Caco-2 (cell line): Measurements from ENCODE around the gene AMPH. TPM values are rescaled to one million over a fixed set of nuclear protein-coding genes. Genes with fewer than 3 reads are reported as not detected.
"Not testable (repeated sequence)": the region's sequence is repeated elsewhere in the genome, so short reads cannot be mapped to it uniquely, and the experiment has no call there.

Source experiments
- BruUV-seq: library from RNA; stranded (reverse); fragments of 400-500 nt; replicated peaks from 2 replicates; lab custom pipeline; 2021; lab: Mats Ljungman, UMichigan
- CTCF ChIA-PET: fragments of 300-600 bp; sonication (Branson Sonifier 250); formaldehyde crosslinking; loops from one replicate; lab custom pipeline; 2022; ENCODE audit warnings: antibody characterized with exemption; lab: Charles Lee
- POLR2A ChIA-PET: fragments of 300-600 bp; sonication (Branson Sonifier 250); formaldehyde crosslinking; loops from one replicate; lab custom pipeline; 2022; ENCODE audit warnings: antibody characterized with exemption; lab: Charles Lee
- DNase-seq, 2 experiments: peaks; one replicate each; pipeline versions ENCODE4 v3.0.0 to v3.0.0-alpha.2; 2020 to 2022
- H3K27me3 ChIP-seq: replicated peaks from 2 replicates; pipeline ENCODE4 v1.6.0; 2011; ENCODE audit warnings: low read length; ENCODE audit not compliant: control insufficient read depth, insufficient read depth
- H3K36me3 ChIP-seq: 2 replicates; pipeline ENCODE4 v1.5.1; 2011; ENCODE audit warnings: low read length; ENCODE audit not compliant: control insufficient read depth, insufficient read depth
- H3K4me1 ChIP-seq: fragments of 250-450 bp; sonication (Bioruptor Pico); 2 replicates; pipeline ENCODE4 v1.5.1; 2020; ENCODE audit warnings: mild to moderate bottlenecking
- H3K4me3 ChIP-seq: 2 replicates; pipeline ENCODE4 v1.5.1; 2011; ENCODE audit warnings: low read depth, mild to moderate bottlenecking, control low read depth, low read length
- H3K9me3 ChIP-seq: fragments of 250-450 bp; sonication (Bioruptor Pico); 2 replicates; pipeline ENCODE4 v1.5.1; 2020; ENCODE audit warnings: mild to moderate bottlenecking, moderate library complexity
- H3K27ac Mint-ChIP-seq: one replicate; pipeline ENCODE4 v1.8.0; 2022; ENCODE audit warnings: mixed read lengths; ENCODE audit not compliant: unreplicated experiment
- H3K27me3 Mint-ChIP-seq: one replicate; pipeline ENCODE4 v1.8.0; 2022; ENCODE audit warnings: mixed read lengths; ENCODE audit not compliant: insufficient read depth, unreplicated experiment
- H3K36me3 Mint-ChIP-seq: one replicate; pipeline ENCODE4 v1.8.0; 2022; ENCODE audit warnings: mild to moderate bottlenecking, mixed read lengths; ENCODE audit not compliant: insufficient read depth, unreplicated experiment
- H3K4me1 Mint-ChIP-seq: one replicate; pipeline ENCODE4 v1.8.0; 2022; ENCODE audit warnings: low read depth, mixed read lengths; ENCODE audit not compliant: unreplicated experiment
- H3K4me3 Mint-ChIP-seq: one replicate; pipeline ENCODE4 v1.8.0; 2022; ENCODE audit warnings: mild to moderate bottlenecking, moderate library complexity, mixed read lengths; ENCODE audit not compliant: unreplicated experiment
- H3K9me3 Mint-ChIP-seq: one replicate; pipeline ENCODE4 v1.8.0; 2022; ENCODE audit warnings: mixed read lengths; ENCODE audit not compliant: unreplicated experiment
- CTCF ChIP-seq, 2 experiments: fragments of 200-600 bp in 1 of 2; IDR thresholded peaks; 1 replicate in 1 of 2; 2 replicates in 1 of 2; pipeline versions ENCODE4 v1.5.1 to v1.8.0; 2011 to 2022; ENCODE audit warnings: antibody characterized with exemption in 1 of 2, control low read depth in 1 of 2, inconsistent platforms in 1 of 2, low read depth in 1 of 2, low read length in 1 of 2, mild to moderate bottlenecking in 1 of 2, moderate library complexity in 1 of 2; ENCODE audit not compliant: insufficient read depth in 1 of 2, severe bottlenecking in 1 of 2, unreplicated experiment in 1 of 2
- intact Hi-C: fragments of 100-400 bp; cut with micrococcal nuclease; formaldehyde crosslinking; loops from one replicate; pipeline ENCODE4 v1.10.0; 2022; ENCODE audit not compliant: unreplicated experiment
- total RNA-seq: library from RNA; stranded (reverse); gene quantifications from 2 replicates; pipeline ENCODE4 v1.2.3, GENCODE V29; 2022

AMPH gene
- total RNA-seq, 1 experiment from 2014 or later = not detected

GRCh38 chr7:38351601-38352000, 279.6 kb downstream of the AMPH start:
- Mint-ChIP-seq H3K27me3 (peaks cover 3% of the 10 kb centered on the region), H3K27ac (no peak overlapping the region), H3K36me3 (no peaks in the 10 kb centered on the region), H3K4me3 (no peak overlapping the region), H3K9me3 (no peaks in the 10 kb centered on the region), H3K4me1 (no peaks in the 10 kb centered on the region)
- H3K27me3 ChIP-seq = no peaks in the 10 kb centered on the region
- intact Hi-C loops = no loop called here
- ChIA-PET CTCF (no interaction called here), POLR2A (no interaction called here)
- TF ChIP-seq CTCF (IDR thresholded peaks at IDR 0.05; ENCODE audit: insufficient read depth in 1 of 2, low read depth in 1 of 2, low read length in 1 of 2, severe bottlenecking in 1 of 2, unreplicated experiment in 1 of 2) = no peak
- H3K4me1 ChIP-seq = no peaks in the 10 kb centered on the region
- no peaks in the 10 kb centered on the region for H3K36me3 ChIP-seq
- H3K9me3 ChIP-seq = no peaks in the 10 kb centered on the region
- no peak overlapping the region for H3K4me3 ChIP-seq
- BruUV-seq = no TSS peak
- no peak for DNase-seq

- H3K27me3 ChIP-seq, intact Hi-C loops, H3K36me3 Mint-ChIP-seq, H3K36me3 ChIP-seq, H3K4me1 Mint-ChIP-seq, BruUV-seq, H3K4me3 Mint-ChIP-seq, DNase-seq, H3K4me3 ChIP-seq, H3K27ac Mint-ChIP-seq, H3K9me3 Mint-ChIP-seq, H3K27me3 Mint-ChIP-seq, POLR2A ChIA-PET, H3K9me3 ChIP-seq, H3K4me1 ChIP-seq: not testable (repeated sequence)
- CTCF ChIA-PET = interaction anchor here (0.7 to 1.8 kb wide), 2 partner anchors 12 to 16 kb away, joined by 3 to 5 read pairs; no protein-coding TSS in a partner anchor
Measured at GRCh38 chr7:38350777-38351176, 280.4 kb downstream of the AMPH start.

- peak; percentile 48 to 59 for DNase-seq
- H3K27me3 Mint-ChIP-seq, intact Hi-C loops, POLR2A ChIA-PET, BruUV-seq, H3K36me3 ChIP-seq, H3K9me3 ChIP-seq, H3K4me1 Mint-ChIP-seq, H3K4me3 Mint-ChIP-seq, H3K36me3 Mint-ChIP-seq, H3K4me1 ChIP-seq, H3K4me3 ChIP-seq, H3K27me3 ChIP-seq, H3K27ac Mint-ChIP-seq, H3K9me3 Mint-ChIP-seq: not testable (repeated sequence)
- CTCF ChIA-PET = interaction anchor here (1.1 to 1.8 kb wide), 4 partner anchors 10 to 134 kb away, joined by 4 to 8 read pairs (median 4); no protein-coding TSS in a partner anchor
- peak; percentile 9 to 50 for TF ChIP-seq CTCF (IDR thresholded peaks at IDR 0.05; ENCODE audit: insufficient read depth in 1 of 2, low read depth in 1 of 2, low read length in 1 of 2, severe bottlenecking in 1 of 2, unreplicated experiment in 1 of 2)
Measured at GRCh38 chr7:38349869-38350583, 281.1 kb downstream of the AMPH start.

- H3K4me1 ChIP-seq, POLR2A ChIA-PET, H3K4me3 Mint-ChIP-seq, H3K27me3 Mint-ChIP-seq, H3K9me3 ChIP-seq, H3K27ac Mint-ChIP-seq, DNase-seq, H3K27me3 ChIP-seq, H3K36me3 Mint-ChIP-seq, H3K4me3 ChIP-seq, H3K36me3 ChIP-seq, BruUV-seq, H3K4me1 Mint-ChIP-seq, intact Hi-C loops, H3K9me3 Mint-ChIP-seq: not testable (repeated sequence)
- CTCF ChIA-PET = interaction anchor here (1.1 to 1.8 kb wide), 4 partner anchors 9 to 133 kb away, joined by 4 to 8 read pairs (median 4); no protein-coding TSS in a partner anchor
Measured at GRCh38 chr7:38349126-38349795, 281.9 kb downstream of the AMPH start.
